ENCODE results near the gene XRCC4.

Gene XRCC4

DNA sequence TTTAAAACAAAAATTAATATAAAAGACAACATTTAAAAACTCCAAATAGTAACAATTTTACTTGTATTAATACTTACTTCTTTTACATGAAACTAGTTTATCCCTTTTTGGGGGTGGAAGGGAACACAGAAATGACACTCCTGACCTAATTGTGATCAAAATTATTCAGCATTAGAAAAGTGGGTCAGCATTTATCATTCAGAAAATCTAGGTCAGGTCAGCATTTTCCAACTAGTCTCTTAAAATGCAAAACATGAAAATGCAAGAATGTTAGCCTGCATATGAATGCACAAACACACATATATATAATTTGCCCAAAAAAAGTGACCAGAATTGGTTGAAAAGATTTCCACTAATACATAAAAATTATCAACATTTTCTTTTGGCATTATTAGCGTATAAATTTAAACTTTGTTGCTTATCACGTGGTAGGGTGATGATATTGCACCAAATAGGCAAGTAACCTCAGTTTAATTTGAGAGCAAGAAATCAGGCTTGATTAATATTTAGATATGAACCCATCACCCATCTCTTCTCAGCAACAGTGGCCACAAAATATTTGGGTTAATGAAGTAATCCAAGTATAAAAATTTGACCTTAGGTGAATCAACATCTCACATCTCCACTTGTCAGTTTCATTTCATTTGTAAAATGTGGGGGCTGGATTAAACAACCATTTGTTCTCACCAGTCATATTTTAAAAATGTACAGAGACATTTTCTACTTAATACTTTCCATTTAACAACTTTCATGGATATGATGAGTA is 5.9 kb upstream of the XRCC4 start:
- no peak for DNase-seq

DNA sequence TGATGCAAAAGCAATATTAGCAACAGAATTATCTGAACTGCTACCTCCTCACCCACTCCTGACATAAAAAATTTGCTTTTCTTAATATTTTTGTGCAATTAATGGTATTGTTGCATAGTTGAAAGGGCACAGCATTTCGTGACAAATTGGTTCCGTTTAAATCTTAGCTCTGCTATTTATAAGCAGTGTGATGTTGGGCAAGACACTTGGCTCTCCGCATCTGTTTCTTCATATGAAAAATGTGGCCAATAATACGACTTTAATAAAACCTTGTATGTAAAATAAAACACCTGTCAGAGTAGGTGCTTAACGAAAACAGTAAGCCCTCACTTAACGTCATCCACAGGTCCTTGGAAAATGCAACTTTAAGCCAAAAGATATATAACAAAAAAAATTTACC is 4.4 kb upstream of the XRCC4 start:
- no peak for DNase-seq

GRCh38 chr5:83077662-83078261 is 415 bp downstream of the XRCC4 start:
- no peak for DNase-seq

GRCh38 chr5:83082750-83083149 is 5.4 kb downstream of the XRCC4 start:
- DNase-seq, result no peak

GRCh38 chr5:83084336-83084735 is 7.0 kb downstream of the XRCC4 start:
- DNase-seq, result no peak

- no peak for DNase-seq
Observed at GRCh38 chr5:83085106-83085505, 7.8 kb downstream of the XRCC4 start.

GRCh38 chr5:83090169-83090568 is 12.8 kb downstream of the XRCC4 start:
- DNase-seq, result no peak

GRCh38 chr5:83092619-83093018 is 15.3 kb downstream of the XRCC4 start:
- no peak for DNase-seq

DNA sequence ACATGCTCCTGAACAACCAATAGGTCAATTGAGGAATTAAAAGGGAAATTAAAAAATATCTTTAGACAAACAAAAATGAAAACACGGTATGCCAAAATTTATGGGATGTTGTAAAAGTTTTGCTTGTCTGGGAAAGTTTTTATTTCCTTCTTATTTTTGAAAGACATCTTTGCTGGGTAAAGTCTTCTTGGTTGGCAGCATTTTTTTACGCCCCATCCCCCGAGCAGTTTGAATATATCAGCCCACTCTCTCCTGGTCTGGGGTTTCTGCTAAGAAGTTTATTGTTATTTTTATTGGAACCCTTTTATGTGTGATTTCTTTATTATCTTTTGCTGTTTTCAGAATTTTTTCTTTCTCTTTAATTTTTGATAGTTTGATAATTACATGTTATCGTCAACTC is 16.3 kb downstream of the XRCC4 start:
- DNase-seq, result no peak

- DNase-seq, result no peak
Observed at GRCh38 chr5:83095163-83095956, 18.0 kb downstream of the XRCC4 start.

- DNase-seq, result no peak
Observed at GRCh38 chr5:83095957-83096539, 18.7 kb downstream of the XRCC4 start.

- DNase-seq, result no peak
Observed at GRCh38 chr5:83096660-83097339, 19.5 kb downstream of the XRCC4 start.

DNA sequence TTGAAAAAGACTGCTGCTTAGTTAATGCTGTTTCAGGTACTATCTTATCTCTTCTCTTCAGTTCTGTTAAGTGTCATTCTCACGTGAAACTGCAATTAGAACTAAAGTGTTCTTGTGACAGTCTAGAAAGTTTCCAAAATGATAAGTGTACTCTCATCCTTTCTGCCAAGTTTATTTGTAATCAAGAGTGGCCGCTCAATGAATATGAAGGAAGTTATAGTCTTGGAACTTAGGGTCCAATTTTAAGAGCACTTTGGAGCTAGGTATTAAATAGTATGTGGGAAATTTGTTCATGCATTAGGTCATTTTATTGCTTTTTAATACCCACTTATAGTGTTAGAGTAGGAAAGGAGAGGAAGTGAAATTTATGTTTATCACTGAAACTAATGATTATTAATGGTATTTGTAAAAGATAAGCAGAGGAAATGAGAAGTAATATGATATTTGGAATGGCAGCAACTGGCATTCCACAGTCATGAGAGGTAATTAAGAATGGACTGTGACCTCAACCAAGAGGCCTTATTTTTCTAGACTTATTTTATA is 20.4 kb downstream of the XRCC4 start:
- no peak for DNase-seq

DNA sequence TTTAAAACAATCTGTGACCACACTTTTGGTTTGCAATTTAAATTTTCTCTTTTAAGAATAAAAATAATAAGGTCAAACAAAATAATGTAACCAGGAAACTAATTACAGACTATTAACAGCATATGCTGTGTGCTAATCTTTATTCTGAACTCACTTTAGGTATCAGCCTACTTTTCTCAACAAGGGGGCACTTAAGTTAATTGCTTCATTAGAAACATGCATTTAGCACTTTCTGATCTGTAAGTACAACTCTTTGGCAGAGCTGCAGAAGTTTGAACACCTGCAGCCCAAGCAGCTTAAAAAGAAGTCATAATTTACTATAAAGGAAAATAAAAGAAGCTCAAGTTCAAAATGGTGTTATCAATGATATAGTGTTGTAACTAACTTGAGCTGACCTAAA is 21.7 kb downstream of the XRCC4 start:
- DNase-seq, result no peak

GRCh38 chr5:83099445-83099844 is 22.1 kb downstream of the XRCC4 start:
- no peak for DNase-seq

DNA sequence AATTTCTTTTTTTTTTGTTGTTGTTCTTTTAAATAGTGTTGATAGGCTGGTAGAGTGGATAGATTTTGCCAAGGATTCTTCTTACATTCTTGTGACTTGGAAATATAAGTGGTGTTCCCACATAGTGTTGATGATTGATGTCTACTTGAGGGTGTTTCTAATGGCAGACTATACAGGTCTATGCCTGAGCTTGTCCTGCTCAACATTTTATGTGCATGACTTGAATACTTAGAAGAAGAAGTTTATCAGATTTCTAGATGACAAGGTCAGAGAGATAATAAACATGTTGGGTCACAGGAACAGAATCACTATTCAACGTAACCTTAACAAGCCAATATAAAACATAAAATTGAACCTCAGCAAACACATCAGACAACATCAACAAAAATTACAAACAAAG is 24.2 kb downstream of the XRCC4 start:
- no peak for DNase-seq

DNA sequence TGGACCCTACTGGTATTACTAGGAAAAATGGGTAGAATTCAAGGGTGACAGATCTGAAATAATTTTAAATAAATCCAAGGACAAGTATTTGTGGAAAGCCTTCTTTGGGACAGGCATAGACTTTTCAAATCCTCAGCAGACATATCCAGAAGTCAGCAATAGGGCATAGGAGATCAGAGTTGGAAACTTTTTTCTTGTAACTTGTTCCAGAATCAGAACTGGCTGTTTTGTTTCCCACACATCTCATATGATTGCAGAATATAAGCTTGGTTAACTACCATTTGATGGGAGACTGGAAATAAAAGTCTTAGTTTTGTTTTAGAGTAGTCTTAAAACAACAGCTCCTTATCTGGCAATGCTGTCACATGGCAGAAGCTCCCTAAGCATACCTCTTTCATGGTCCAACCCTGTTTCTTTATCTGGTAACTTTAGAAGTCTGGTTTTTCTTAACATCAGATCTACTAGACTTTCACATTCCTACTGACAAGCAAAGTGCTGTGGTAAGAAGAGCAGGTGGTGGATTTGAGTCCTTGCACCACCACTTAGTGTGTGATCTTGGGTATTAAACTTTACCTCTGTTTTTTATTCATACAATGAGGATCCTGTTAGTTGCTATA is 25.1 kb downstream of the XRCC4 start:
- DNase-seq, result no peak

GRCh38 chr5:83104021-83104420 is 26.7 kb downstream of the XRCC4 start:
- no peak for DNase-seq

DNA sequence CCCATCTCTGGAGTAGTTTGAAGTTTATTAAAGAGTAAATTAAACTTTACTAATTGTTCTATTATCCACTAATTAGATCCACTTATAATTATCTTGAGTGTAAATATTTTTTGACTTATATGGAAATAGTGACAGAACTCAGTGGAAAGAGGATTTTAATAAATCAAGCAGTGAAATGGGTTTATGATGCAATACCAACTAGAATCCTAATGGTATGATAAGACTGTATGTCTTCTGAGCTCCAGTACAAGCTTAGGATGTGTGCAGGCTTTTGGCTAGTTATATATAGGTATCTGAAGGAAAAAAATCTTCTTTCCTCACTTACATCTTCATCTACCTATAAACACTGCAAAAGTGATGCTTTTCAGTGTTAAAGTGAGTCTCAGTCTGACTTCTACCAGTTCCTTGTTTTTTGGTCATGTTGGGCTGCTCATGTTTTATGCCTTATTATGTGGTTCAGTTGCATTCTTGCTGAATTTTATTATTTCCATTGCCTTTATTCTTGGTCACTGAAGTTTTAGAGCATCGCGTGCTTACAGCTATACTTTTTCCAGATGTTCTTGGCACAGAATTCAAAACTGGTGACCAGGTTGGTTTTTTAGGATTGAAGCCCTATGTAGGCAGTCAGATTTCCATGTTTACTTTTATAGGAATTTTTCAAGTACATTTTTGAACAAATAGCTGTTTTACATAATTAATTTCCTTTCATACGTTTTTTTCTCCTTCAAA is 30.5 kb downstream of the XRCC4 start:
- no peak for DNase-seq

DNA sequence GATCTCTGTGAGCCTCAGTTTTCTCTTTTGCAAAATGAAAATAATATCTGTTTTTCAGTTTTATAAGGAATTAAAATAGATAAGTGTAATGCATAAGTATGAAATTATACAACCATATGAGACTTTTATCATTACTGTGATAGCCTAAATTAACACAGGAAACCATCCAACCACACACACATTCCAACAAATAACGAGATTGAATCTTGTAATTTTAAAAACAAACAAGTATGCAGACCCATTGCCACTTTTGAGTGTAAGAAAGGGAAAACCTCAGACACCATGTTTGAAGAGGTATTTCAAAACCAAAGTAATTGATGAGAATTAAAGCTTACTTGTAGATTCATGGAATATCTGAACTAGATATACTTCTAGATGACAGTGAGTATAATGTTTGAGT is 32.0 kb downstream of the XRCC4 start:
- no peak for DNase-seq

DNA sequence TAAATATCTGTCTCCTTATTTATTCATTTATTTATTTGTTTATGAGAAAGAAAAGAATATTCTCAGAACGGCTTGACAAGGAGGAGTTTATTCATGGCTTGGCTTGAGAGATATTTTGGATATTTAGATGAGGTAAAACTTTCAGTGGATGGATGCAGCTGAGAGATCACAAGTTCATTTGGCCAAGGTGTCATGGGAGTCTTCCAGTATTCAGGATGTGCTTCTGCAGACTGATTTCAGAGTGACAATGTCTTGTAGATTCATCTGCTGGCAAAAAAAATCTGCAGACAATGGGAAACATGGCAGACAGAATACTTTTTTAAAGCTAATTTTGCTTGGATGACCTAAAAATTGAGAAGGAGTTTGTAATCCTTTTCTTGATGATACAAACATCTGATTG is 38.5 kb downstream of the XRCC4 start:
- DNase-seq, result no peak

GRCh38 chr5:83118471-83118870 is 41.1 kb downstream of the XRCC4 start:
- no peak for DNase-seq

All from stimulated activated CD4-positive, alpha-beta T cell treated with anti-CD3 and anti-CD28 coated beads, Interleukin-15, amount 100 ng/mL, for 24 hours (primary cell).